Activated effector memory CD4-positive, alpha-beta T cell treated with anti-CD3 and anti-CD28 coated beads, Interleukin-2, amount 50 U/mL, for 16 hours (primary cell): ENCODE results near the gene SART1.
"Not testable (repeated sequence)": the region's sequence is repeated elsewhere in the genome, so short reads cannot be mapped to it uniquely, and the experiment has no call there.

Experiments
- DNase-seq: peaks from one replicate; pipeline ENCODE4 v3.0.0-alpha.2; 2020

SART1 gene

DNA sequence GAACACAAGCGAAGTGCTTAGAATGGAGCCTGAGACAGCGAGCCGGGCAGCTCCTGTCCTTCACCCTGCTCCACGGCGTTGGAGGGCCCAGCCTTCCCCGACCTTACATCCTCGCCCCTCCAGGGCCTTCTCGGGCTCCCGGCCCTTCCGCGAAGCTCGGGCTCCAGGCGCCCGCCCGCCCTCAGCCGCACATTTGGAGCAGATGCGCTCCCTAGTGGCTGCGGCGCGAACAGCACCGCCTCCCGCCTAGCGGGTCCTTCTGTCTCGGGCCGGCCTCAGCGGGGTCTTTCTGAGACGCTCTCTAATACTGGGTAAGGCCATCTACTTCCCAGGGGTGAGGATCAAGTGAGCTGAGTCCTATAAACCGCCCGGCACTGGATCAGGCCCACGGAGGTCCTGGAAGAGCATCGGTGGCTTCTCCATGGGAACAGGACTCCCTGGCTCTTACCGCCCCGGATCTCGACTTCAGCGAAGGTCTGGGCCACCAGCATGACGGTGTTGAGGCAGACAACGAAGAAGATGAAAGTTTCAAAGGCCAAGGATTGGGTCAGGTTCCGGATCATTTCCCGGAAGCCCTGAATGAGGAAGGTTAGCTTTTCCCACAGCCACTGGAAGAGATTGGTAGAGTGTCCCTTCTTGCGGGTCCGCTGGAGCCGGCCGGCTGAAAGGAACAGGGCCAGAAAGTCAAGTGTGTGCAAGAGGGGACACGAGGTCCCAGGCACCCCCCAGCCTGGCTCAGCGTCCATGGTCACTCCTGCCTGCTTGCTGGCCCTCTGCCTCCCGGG lies 61.1 kb downstream of the SART1 start:
- DNase-seq: peak; percentile 93

DNA sequence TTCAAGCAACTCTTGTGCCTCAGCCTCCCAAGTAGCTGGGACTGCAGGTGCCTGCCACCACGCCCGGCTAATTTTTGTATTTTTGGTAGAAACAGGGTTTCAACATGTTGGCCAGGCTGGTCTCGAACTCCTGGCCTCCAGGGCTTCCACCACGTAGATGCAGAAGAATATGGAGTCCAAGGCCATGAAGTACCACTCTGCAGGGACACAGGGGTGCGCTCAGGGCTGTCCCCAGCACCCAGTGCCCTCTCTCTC lies 61.6 kb downstream of the SART1 start:
- DNase-seq: not testable (repeated sequence)

DNA sequence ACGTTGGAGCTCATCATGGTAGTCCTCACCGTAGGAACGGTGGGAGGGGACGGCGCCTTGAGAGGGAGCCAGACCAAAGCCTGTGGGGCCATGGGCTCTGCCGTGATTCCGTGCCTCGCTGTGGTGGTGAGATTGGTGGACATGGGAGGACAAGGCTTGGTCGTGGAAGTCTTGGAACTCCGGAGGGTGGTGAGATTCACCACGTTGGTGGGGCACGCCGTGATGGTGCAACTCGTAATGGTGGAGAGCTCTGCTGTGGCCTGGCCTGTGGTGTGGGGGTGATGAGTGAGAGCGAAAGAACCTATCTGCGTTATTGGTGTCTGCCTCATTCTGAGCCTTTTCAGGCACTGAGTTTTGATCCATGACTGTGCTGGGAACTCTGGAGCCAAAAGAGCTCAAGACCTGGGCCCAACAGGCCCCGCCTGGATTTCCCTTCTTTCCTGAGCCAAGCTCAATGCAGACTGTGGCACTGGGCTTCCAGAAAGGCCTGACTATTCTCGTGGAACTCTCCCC lies 64.5 kb downstream of the SART1 start, which contains the start of gene CATSPER1:
Gene CATSPER1 (minus strand): TSS at position 463 of the 513 bp plus-strand sequence. CDS start 100 bp downstream, at position 363.
- no peak for DNase-seq
